Endothelial cell of hepatic sinusoid (primary cell): ENCODE results near the gene TLK1.

ENCODE experiments used
- in situ Hi-C: cut with HindIII; loops from 2 replicates; pipeline ENCODE4 v1.10.0; 2017; ENCODE audit warnings: low sequenced_read_pairs

TLK1 gene

DNA sequence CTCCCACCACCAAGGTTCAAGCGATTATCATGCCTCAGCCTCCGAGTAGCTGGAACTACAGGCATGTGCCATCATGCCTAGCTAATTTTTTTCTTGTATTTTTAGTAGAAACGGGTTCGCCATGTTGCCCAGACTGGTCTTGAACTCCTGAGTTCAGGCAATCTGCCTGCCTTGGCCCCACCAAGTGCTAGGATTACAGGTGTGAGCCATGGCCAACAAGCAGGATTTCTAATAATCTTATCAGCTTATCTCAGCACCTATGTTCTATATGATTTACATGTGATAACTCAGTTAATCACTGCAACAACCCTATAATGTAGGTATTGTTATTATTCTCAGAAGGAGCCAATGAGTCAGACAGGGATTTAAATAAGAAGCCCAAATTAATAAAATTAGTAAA lies 151.3 kb downstream of the TLK1 start:
- in situ Hi-C loops = no loop called here

DNA sequence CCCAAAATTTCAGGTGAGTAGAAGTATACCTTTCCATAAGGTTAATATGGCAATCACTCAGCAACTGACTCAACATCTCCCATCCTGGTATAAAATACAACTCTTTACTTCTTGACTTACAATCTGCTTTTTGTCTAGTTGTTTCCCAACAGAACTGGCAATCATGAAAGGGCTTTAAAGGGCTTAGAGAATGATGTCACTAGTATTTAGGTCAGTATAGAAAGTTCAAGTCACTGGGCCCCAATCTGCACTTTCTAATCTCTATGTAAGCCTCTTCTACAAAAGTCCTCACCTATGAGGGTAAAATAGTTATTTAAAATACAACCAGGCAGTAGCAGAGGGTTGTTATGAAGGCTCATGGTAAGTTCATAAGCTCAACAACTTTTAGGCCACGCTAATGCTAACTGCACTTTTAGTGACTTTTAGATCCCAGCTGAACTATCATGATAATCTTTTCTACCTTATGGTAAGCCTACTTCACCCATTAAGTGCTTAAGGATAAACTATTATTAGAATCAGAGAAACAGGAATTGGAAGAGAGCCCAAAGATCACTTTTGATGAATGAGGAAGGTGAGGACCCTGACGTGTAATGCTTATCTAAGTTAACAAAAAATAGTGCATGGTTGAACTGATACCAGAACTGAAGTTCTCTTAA lies 152.0 kb downstream of the TLK1 start:
- in situ Hi-C loops = no loop called here

DNA sequence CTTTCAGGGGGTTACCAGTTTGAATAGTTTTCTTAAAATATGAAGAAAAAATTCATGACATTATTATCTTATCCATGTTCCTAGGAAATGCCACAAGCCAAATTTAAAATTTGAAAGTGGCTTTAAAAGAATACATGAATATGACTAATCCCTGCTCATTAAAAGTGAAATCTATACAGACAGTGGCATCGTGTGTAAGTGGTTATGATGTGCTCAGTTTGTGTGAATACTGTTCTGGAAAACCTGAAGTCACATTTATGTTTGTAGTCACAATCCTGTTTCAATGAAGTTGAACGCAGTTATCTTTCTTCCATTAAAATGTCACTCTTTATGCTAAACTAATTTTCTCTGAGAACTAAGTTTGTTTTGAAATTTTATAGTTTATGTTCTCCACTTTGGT lies 155.9 kb downstream of the TLK1 start:
- in situ Hi-C loops = no loop called here

DNA sequence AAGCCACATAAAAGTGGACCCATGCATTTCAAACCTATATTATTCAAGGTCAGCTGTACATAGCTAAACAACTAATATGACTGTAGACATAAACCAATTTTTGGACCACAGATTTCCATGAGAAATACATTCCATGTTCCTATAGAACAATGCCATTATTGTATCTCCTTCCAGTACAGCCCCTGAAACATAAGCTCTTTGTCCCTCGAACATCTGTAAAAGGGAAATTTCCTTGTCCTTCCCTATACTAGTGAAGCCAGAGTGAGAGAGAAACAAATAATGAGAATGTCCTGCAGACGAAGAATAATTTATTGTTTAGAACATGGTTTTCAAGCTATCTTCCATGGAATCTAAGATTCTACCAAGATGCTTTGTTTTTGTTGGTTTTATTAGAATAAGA lies 156.3 kb downstream of the TLK1 start:
- in situ Hi-C loops = no loop called here

DNA sequence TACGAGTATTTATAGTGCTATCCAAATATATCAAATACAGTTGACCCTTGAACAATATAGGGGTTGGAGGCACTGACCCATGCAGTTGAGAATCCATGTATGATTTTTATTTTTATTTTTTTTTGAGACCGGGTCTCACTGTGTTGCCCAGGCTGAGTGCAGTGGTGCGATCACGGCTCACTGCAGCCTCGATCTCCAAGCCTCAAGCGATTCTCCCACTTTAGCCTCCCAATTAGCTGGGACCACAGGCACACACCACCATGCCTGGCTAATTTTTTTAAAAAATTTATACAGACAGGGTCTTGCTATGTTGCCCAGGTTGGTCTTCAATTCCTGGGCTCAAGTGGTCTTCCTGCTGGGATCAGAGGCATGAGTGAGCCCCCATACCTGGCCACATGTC lies 161.0 kb downstream of the TLK1 start:
- in situ Hi-C loops = no loop called here

DNA sequence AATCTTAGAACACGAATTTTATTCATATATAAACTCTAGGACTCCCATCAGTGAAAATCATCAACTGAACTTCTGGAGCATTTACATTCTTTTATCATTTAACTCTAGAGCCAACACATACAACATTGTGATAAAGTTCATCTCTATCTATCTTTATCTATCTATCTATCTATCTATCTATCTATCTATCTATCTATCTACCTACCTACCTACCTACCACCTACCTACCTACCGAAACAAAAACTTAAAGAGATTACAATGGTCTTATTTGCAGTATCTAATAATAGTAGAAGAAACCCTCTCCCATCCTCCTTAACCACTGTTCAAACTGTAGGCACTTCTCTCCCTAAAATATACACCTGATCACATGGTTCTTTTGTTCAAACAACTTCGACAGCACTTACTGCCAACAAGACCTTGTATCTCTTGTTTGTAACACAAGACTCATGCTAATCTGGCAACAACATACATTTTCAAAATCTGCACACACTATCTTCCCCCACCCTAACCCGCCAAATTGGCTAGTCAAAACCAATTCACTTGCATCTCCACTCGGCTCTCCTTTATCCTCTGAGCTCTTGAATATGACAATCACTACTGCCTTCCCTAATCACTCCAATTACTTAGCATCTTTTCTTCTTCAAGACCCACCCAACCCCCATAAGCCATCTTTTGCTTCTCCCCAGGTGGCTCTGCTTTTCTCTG lies 162.6 kb downstream of the TLK1 start:
- in situ Hi-C loops = no loop called here

DNA sequence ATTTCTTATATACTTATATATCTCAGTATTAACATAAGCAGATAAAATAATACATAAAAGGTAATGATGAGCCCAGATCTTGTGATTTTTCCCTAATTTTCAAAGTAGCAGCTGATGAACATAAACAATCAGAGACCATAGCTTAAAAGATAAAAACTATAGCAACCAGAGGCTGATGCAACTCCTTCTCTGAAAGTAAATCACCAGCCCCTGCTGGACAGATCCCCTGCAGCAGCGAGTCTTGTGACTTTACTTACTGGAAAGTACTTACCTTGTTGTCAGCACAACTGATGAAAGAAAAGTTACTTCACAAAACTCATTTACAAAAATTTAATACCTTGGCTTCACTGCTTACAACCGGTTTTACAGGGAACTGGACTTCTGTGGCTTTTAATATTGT lies 164.4 kb downstream of the TLK1 start:
- in situ Hi-C loops = no loop called here

DNA sequence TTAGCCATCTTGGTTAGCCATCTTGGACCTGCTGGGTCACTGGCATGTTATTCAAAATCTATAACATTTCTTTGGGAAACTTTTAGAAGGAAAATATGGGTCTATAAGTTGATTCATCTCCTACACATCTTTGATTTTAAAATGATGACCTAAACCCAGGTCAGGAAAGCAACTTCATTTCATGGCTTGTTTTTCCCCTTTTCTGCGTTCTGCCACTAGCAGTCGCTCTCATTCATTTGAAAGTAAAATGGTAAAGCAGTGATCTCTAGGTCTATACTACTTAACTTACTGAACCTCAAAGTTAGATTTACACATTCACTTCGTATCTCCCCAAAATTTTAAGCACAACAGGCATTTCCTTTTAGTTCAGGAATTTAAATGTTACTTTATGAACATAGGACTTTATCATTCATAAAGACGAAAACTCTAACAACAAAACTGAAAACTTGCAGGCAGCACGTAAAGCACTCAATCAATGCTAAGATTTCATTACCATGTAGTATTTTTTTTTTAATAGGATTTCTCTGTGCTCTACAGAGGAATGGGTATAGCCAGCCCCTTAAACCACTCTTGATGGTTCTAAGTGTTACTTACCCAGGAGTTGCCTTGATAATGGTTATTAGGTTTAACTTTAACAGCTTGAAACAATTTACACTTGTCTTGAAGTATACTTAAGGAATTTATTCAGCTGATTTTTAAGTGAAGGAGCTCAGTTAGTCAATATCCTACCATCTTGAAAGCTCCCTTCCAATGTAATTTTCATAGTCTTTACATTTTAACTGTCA lies 169.1 kb downstream of the TLK1 start:
- in situ Hi-C loops = no loop called here

DNA sequence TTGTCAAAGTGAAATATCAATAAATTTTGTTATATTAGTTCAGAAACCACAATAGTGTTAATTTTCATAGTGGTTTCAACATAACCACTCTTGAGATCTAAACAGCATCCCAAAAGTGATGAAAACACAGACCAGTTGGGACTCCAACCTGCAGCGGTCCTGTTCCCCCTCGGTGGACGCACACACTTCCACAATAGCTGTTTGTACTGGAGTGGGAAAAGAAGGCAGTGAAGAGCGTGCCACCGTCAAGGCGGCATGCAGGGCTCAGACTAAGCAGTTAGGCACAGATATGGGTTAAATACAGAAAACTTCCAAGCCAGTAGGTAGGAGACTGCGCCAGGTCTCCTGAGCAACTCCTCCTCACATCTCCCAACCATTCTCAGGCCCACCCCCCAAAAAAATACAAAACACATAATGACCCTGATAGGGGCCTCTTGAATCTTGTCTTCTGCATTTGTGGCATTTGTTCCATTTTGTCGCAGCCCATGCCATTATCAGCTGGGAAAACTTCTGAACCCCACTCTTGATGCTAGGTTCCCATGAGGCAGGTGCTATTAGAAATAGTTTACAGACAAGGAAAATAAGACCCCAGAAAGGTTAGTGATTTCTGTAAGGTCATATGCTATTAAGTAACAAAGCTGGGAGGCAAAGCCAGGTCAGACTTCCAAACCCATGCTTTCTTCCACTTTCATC lies 174.0 kb downstream of the TLK1 start:
- in situ Hi-C loops = no loop called here

DNA sequence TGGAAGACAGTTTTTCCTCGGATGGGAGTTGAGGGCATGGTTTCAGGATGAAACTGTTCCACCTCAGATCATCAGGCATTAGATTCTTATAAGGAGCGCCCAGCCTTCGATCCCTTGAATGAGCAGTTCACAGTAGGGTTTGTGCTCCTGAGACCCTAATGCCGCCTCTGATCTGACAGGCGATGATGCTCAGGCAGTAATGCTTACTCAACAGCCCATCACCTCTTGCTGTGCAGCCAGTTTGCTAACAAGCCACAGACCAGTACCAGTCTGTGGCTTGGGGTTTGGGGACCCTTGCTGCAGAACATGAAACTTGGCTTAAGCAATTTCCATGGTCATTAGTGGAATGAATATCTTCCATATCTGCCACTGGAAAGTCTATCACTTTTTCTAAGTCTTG lies 175.3 kb downstream of the TLK1 start:
- in situ Hi-C loops = no loop called here

DNA sequence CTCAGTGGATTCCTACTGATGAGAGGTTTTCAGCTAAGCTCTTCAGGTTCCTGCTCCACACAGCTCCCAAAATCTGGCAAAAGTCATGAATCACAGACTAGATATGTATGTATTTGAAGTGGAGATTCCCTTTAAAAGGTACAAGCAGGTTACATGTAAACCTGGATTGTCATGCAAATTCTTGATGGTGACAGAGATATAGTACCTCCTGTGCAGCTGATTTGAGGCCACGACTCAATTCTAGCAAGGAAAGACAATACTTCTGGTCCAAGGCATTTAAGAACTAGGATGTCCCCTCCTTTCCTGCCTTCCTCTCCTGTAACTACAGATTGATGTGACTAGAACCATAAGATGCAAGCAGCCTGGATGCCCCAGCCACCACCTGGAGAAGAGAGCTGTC lies 176.6 kb downstream of the TLK1 start:
- in situ Hi-C loops = no loop called here

DNA sequence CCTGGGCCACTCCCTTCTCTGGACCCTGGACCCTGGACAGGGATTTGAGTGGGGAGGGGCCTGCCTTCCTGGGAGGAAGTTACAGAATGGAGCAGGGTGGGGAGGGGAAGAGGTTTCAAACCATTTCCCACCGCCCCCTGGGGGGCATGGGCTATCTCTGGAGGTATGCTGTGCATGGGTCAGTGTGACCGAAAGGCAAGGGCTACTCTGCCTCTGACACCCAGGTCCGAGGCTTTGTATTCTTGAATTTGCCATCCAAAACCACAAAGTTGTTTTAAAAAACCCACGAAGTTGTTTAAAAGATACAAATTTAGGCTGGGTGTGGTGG lies 184.8 kb downstream of the TLK1 start:
- in situ Hi-C loops = no loop called here

DNA sequence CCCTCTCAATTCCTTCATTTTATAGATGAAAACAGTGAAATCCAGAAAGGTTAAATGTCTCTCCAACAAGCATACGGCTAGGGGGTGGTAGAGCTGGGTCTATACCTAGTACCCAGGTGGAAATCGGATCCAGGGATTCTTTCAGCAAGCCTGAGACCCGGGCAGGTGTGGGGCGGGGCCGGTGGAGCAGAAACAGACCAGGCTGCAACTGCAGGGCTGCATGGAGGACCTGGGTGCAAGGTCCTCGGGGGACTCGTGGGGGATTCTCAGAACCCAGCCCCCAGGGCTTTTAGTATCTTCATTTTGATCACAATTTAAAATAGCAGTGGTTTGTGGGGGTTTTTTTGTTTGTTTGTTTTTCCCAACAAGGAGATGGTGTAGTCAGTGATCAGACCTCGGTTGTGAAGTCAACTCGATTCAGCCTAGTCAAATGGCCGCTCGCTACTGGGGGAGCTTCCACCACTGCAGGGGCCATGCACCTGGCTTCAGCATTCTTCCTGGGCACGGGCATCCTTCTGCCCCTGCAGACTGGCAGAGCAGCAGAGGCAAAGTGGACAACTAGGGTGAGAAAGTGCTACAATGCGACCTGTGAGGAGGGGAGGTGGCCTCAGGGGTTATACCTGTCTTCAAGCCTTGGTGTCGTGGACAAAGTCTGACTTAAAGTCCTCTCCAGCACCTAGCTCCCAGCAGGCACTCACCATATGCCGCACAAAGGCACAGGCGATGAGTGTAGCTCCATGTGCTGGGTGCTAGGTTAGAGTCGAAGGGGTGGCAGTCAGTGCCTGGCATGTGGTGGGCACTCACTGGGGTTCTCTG lies 185.4 kb downstream of the TLK1 start:
- in situ Hi-C loops = no loop called here

DNA sequence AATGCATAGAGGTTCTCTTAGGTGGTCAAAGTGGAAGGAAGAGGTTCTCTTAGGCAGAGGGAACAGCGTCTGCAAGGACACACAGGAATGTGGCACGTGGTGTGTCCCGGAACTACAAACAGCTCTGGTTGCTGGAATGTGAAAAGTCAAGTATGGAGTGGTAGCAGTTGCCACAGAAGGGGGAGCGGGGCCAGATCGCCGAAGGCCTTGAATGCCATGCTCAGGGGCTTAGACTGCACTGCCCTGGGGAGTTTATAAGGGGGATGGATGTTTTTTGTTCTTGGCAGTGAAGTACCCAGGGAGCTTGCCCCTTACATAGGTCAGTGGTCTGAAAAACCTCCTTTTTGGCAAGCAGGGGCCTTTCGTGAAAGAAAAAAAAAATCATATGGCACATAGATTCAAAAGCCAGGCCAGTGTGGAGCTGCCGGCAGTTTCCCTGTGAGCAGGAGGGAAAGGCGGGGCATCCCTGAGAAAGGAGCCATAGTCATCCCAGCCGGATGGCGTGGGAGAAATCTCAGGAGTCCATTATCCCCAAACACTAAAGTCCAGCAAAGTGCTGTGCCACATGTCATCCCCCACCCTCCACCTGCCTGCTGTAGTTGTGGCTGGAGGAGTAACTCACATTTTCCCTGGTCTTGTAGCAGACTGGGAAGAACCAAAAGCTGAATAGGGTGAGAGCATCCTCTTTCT lies 186.2 kb downstream of the TLK1 start:
- in situ Hi-C loops = no loop called here

DNA sequence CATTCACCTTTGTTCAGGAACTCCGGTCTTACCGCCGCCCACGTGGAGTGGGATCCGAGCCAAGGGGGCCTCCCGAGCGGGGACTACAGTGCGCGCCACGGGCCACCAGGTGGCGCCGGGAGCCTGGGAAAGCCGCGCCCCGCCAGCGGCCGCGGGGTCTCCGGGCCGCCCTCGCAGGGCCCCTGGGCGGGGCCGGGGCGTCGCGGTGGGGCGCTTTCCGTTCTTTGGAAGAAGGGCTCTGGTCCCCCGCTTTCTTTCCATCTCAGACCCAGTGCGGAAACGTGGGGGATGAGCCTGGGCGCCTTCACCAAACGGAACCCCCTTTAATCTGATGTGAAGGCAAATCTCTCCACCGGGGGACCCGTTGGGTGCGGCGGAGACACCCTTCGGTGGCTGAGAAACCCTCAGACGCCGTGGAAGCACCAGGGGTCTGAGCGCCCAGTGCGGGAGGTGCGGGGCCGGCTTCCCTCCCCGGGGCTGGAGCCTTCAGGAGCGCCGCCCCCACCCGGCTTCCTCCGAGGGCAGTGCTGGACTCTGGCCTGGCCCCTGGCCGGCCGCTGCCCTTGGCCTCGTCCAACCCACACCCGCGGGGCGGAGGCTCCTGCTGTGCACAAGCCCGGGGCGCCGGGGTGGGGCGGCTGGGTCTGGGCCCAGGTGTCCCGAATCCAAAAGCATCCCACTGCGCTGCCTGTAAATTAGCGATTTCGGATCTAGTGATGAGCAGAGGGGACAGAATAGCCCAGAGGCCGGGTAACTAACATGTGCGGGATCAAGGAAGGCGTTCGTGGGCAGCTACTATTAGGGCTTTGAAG lies 187.0 kb downstream of the TLK1 start:
- in situ Hi-C loops = no loop called here

DNA sequence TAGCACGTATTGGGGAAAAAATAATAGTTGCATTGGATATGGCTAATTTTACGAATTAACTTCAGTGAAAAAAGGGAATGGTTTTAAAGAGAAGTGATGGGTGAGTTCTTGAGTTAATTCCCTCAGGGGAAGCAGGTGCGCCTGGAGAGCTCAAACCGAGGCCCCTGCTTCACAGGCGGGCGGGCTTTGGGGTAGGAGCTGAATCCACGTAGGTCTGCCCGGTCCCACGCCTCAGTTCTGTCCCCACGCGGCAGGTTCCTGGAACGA lies 187.5 kb downstream of the TLK1 start:
- in situ Hi-C loops = no loop called here

DNA sequence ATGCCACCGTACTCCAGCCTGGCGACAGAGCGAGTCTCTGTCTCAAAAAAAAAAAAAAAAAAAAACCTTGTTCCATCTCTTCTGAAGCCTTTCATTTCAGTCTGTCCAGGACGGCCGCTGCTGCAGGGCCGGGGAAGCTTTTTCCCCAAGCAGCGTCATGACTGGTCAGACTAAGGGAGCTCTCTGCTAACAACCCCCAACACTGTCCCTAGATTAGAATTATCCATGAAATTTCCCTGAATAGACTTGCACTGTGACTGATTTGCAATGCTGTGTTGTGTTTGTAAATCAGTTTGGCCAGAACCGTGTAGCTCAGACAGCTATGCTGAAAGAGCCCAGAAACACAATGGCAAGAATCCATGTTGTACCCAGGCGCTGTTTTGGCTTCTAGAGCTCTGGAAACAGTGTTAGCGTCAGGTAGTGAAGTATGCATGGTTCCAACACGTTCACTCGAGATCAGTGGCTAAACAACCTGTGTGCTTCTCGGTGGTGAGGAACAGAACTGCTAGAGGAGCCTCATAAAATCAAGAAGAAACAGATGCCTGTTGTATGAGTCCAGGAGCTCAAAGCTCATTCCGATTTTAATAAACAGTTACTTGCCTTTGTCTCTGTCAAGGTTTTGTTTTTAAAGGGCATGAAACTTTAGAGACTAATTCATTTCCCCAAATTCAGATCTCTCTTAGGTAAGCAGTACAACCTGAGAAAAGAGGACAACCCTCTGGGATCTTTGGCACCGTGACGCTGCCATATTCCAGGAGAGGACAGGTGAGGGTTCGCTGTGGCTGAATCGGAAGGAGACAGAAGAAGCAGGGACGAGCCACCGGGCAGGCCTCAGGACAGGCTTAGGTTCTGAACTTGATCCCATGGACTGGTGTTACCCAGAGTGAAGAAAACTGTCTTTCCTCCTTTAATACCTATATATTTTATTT lies 188.1 kb downstream of the TLK1 start:
- in situ Hi-C loops = no loop called here

DNA sequence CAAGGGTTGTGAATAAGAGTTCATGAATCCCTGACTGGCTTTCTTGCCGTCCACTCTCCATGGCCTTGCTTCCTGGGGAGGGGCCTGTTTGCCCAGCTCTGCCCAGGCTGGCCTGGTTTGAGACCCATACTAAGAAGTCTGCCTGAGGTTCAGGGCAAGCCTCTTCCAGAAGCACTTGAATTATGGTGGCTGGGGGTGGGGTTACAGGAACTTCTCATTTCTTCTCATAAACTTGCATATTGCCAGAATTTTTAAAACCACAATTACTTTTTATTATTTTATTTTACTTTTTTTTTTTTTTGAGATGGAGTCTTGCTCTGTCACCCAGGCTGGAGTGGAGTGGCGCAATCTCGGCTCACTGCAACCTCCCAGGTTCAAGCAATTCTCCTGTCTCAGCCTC lies 189.6 kb downstream of the TLK1 start:
- in situ Hi-C loops = no loop called here
